Tibial nerve (tissue), 3 donors: Measurements from ENCODE around the gene METTL22.

Experiments used
- POLR2A ChIP-seq, 2 donors: fragments of 450-650 bp; IDR thresholded peaks; one replicate each; pipeline ENCODE4 v1.6.1; 2017; ENCODE audit warnings: antibody characterized with exemption in 2 of 2, mild to moderate bottlenecking in 2 of 2, moderate library complexity in 2 of 2
- TF ChIP-seq, protein P1 (sequence below), 5 experiments: fragments of 200-600 bp in 3 of 5; fragments of 450-650 bp in 2 of 5; sonication (generic) in 3 of 5; IDR thresholded peaks; one replicate each; pipeline ENCODE4 v1.5.1; 2016 to 2019; ENCODE audit warnings: antibody characterized with exemption in 5 of 5, mild to moderate bottlenecking in 3 of 5, moderate library complexity in 2 of 5

DNA sequence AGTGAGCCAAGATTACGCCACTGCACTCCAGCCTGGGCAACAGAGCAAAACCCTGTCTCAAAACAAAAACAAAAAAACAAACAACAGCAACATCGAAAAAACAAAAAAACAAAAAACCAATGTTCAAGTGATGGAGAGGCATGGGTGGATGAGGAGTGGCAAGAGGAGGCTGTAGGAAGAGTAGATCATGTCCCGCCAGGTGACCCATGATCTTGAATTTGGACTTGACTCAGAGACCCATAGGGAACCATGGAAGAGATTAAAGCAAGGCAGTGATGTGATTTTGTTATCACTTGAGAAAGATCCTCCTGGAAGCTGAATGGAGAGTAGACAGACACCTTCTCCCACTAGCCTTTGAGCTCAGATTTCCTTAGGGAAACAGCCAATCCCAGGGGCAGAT is 64.1 kb downstream of the METTL22 start:
- TF ChIP-seq, protein P1, sequence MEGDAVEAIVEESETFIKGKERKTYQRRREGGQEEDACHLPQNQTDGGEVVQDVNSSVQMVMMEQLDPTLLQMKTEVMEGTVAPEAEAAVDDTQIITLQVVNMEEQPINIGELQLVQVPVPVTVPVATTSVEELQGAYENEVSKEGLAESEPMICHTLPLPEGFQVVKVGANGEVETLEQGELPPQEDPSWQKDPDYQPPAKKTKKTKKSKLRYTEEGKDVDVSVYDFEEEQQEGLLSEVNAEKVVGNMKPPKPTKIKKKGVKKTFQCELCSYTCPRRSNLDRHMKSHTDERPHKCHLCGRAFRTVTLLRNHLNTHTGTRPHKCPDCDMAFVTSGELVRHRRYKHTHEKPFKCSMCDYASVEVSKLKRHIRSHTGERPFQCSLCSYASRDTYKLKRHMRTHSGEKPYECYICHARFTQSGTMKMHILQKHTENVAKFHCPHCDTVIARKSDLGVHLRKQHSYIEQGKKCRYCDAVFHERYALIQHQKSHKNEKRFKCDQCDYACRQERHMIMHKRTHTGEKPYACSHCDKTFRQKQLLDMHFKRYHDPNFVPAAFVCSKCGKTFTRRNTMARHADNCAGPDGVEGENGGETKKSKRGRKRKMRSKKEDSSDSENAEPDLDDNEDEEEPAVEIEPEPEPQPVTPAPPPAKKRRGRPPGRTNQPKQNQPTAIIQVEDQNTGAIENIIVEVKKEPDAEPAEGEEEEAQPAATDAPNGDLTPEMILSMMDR (IDR thresholded peaks at IDR 0.05), result no peak
- no peak for TF ChIP-seq POLR2A (IDR thresholded peaks at IDR 0.05)
